Thyroid gland (tissue), 4 donors: ENCODE data around the gene SLC6A1. TPM values are rescaled to one million over a fixed set of nuclear protein-coding genes. Genes with fewer than 3 reads are reported as not detected.

ENCODE experiments used
- DNase-seq, 2 donors: peaks; one replicate each; pipeline ENCODE4 v3.0.0-alpha.2; 2019
- H3K27ac ChIP-seq, 3 donors: fragments of 200-600 bp; sonication (generic); 1 replicate in 2 of 3; 2 replicates in 1 of 3; pipeline ENCODE4 v1.5.1; 2016 to 2019; ENCODE audit warnings: mild to moderate bottlenecking in 1 of 3, moderate library complexity in 1 of 3
- H3K27me3 ChIP-seq: fragments of 200-600 bp; sonication (generic); one replicate; pipeline ENCODE4 v1.5.1; 2019
- H3K36me3 ChIP-seq, 2 donors: fragments of 200-600 bp; sonication (generic); one replicate each; pipeline ENCODE4 v1.5.1; 2016 to 2019
- H3K4me1 ChIP-seq, 2 donors: fragments of 200-600 bp; sonication (generic); one replicate each; pipeline ENCODE4 v1.5.1; 2017 to 2019
- H3K4me3 ChIP-seq, 3 donors: fragments of 200-600 bp; sonication (generic); replicated peaks in 1 of 3; 1 replicate in 2 of 3; 2 replicates in 1 of 3; pipeline ENCODE4 v1.5.1; 2016; ENCODE audit warnings: mild to moderate bottlenecking in 1 of 3
- H3K9me3 ChIP-seq: fragments of 200-600 bp; sonication (generic); one replicate; pipeline ENCODE4 v1.5.1; 2017
- CTCF ChIP-seq, 6 experiments: fragments of 200-600 bp in 3 of 6; fragments of 450-650 bp in 3 of 6; sonication (generic) in 3 of 6; IDR thresholded peaks; one replicate each; pipeline ENCODE4 v1.5.1; 2016 to 2019; ENCODE audit warnings: antibody characterized with exemption in 6 of 6, mild to moderate bottlenecking in 2 of 6, inconsistent platforms in 1 of 6, moderate library complexity in 1 of 6
- POLR2A ChIP-seq, 2 donors: fragments of 450-650 bp; IDR thresholded peaks; one replicate each; pipeline ENCODE4 v1.6.1; 2017; ENCODE audit warnings: antibody characterized with exemption in 2 of 2, mild to moderate bottlenecking in 2 of 2, moderate library complexity in 1 of 2
- WGBS, 2 donors: methylation state at CpG; one replicate each; pipeline ENCODE4 v1.1.5; 2017; 5-methylcytosine and 5-hydroxymethylcytosine counted together
- intact Hi-C: fragments of 100-400 bp; cut with DNase I; formaldehyde crosslinking; loops from one replicate; pipeline ENCODE4 v1.15.1; 2023
- total RNA-seq, 4 donors: library from RNA; depleted of rRNA; stranded (reverse); fragments of >200 nt; gene quantifications; one replicate each; pipeline ENCODE4 v1.2.3, GENCODE V29; 2016

The SLC6A1 gene
- total RNA-seq, 4 donors from 2014 or later = 0.27 to 1.3 TPM; not detected in 2

GRCh38 chr3:10974746-10975375, 17.7 kb upstream of the SLC6A1 start:
- Histone ChIP-seq H3K9me3 (no peaks in the 10 kb centered on the region), H3K27ac (no peak overlapping the region), H3K27me3 (peaks cover 3% of the 10 kb centered on the region), H3K4me3 (no peak overlapping the region), H3K36me3 (no peaks in the 10 kb centered on the region), H3K4me1 (no peaks in the 10 kb centered on the region)
- TF ChIP-seq POLR2A (IDR thresholded peaks at IDR 0.05) (no peak), CTCF (IDR thresholded peaks at IDR 0.05) (no peak)
- intact Hi-C loops = no loop called here
- DNase-seq = no peak
- 68 to 73% methylated on average over 7 of the region's 7 CpGs for WGBS, 2 donors

- WGBS, 2 donors = 86 to 100% methylated on average over 1 of the region's 1 CpG
- no peaks in the 10 kb centered on the region for H3K36me3 ChIP-seq
- H3K4me1 ChIP-seq = no peaks in the 10 kb centered on the region
- H3K4me3 ChIP-seq = no peak overlapping the region
- no peak for TF ChIP-seq CTCF (IDR thresholded peaks at IDR 0.05)
- no peak for TF ChIP-seq POLR2A (IDR thresholded peaks at IDR 0.05)
- no peaks in the 10 kb centered on the region for H3K9me3 ChIP-seq
- no peak for DNase-seq
- no peak overlapping the region for H3K27ac ChIP-seq
- intact Hi-C loops = no loop called here
- H3K27me3 ChIP-seq = peaks cover 3% of the 10 kb centered on the region
These were observed 16.8 kb upstream of the SLC6A1 start for GRCh38 chr3:10975695-10976234.

- no peak for DNase-seq
- WGBS, 2 donors = 96% methylated on average over 1 of the region's 1 CpG
- H3K36me3 ChIP-seq = no peaks in the 10 kb centered on the region
- no peaks in the 10 kb centered on the region for H3K4me1 ChIP-seq
- intact Hi-C loops = no loop called here
- H3K9me3 ChIP-seq = no peaks in the 10 kb centered on the region
- H3K27ac ChIP-seq = no peak overlapping the region
- TF ChIP-seq POLR2A (IDR thresholded peaks at IDR 0.05) (no peak), CTCF (IDR thresholded peaks at IDR 0.05) (no peak)
- H3K4me3 ChIP-seq = no peak overlapping the region
- H3K27me3 ChIP-seq = peaks cover 3% of the 10 kb centered on the region
These were observed 15.8 kb upstream of the SLC6A1 start for GRCh38 chr3:10976770-10977169.

GRCh38 chr3:10977892-10978510, 14.5 kb upstream of the SLC6A1 start:
- peaks cover 9 to 10% of the 10 kb centered on the region in 2 donors for H3K4me1 ChIP-seq
- TF ChIP-seq POLR2A (IDR thresholded peaks at IDR 0.05) (no peak), CTCF (IDR thresholded peaks at IDR 0.05) (no peak)
- no peaks in the 10 kb centered on the region for H3K9me3 ChIP-seq
- no peak overlapping the region for H3K4me3 ChIP-seq
- no peak for DNase-seq
- H3K27me3 ChIP-seq = no peaks in the 10 kb centered on the region
- no peak overlapping the region for H3K27ac ChIP-seq
- H3K36me3 ChIP-seq = no peaks in the 10 kb centered on the region
- 40 to 42% methylated on average over 10 of the region's 10 CpGs for WGBS, 2 donors
- intact Hi-C loops = no loop called here

GRCh38 chr3:10978956-10979355, 13.6 kb upstream of the SLC6A1 start:
- Histone ChIP-seq H3K27ac (no peak overlapping the region), H3K36me3 (no peaks in the 10 kb centered on the region), H3K4me1 (peaks cover 12 to 18% of the 10 kb centered on the region in 2 donors), H3K9me3 (no peaks in the 10 kb centered on the region), H3K4me3 (no peak overlapping the region), H3K27me3 (no peaks in the 10 kb centered on the region)
- DNase-seq = no peak
- TF ChIP-seq POLR2A (IDR thresholded peaks at IDR 0.05) (no peak), CTCF (IDR thresholded peaks at IDR 0.05) (no peak)
- WGBS, 2 donors = 93 to 95% methylated on average over 7 of the region's 7 CpGs
- intact Hi-C loops = no loop called here
